OCI-LY1 (cell line): ENCODE results near the gene MEIS1.

ENCODE experiments used
- H2AFZ ChIP-seq: fragments of 200-600 bp; sonication (generic), shearing (Covaris generic); 2 replicates; pipeline ENCODE4 v1.6.0; 2014; ENCODE audit warnings: antibody characterized with exemption, mild to moderate bottlenecking, low read length
- H3F3A ChIP-seq: fragments of 200-600 bp; sonication (generic), shearing (Covaris generic); 2 replicates; pipeline ENCODE4 v1.6.0; 2014; ENCODE audit warnings: mild to moderate bottlenecking, antibody characterized with exemption, low read length, moderate library complexity; ENCODE audit not compliant: insufficient read depth
- H3K27ac ChIP-seq: fragments of 200-600 bp; sonication (generic); 2 replicates; pipeline ENCODE4 v1.5.1; 2014; ENCODE audit warnings: low read length, mixed run types, mild to moderate bottlenecking, low read depth; ENCODE audit not compliant: poor library complexity, severe bottlenecking
- H3K27me3 ChIP-seq: fragments of 200-600 bp; sonication (generic); 2 replicates; pipeline ENCODE4 v1.6.0; 2014; ENCODE audit warnings: antibody characterized with exemption, mild to moderate bottlenecking, low read length, moderate library complexity; ENCODE audit not compliant: insufficient read depth
- H3K36me3 ChIP-seq: fragments of 200-600 bp; sonication (generic); 2 replicates; pipeline ENCODE4 v1.6.1; 2014; ENCODE audit warnings: mild to moderate bottlenecking, antibody characterized with exemption, low read length, moderate library complexity, mixed read lengths; ENCODE audit not compliant: insufficient read depth
- H3K4me1 ChIP-seq: fragments of 200-600 bp; sonication (generic); 2 replicates; pipeline ENCODE4 v1.5.1; 2014; ENCODE audit warnings: mild to moderate bottlenecking, low read length, moderate library complexity; ENCODE audit not compliant: insufficient read depth, severe bottlenecking
- H3K4me2 ChIP-seq: fragments of 200-600 bp; sonication (generic), shearing (Covaris generic); 2 replicates; pipeline ENCODE4 v1.6.1; 2014; ENCODE audit warnings: low read length
- H3K4me3 ChIP-seq: fragments of 200-600 bp; sonication (generic); 2 replicates; pipeline ENCODE4 v1.5.1; 2014; ENCODE audit warnings: low read length, low read depth, mild to moderate bottlenecking, mixed read lengths; ENCODE audit not compliant: poor library complexity, severe bottlenecking
- H3K79me2 ChIP-seq: fragments of 200-600 bp; shearing (Covaris generic); 2 replicates; pipeline ENCODE4 v1.6.1; 2016; ENCODE audit warnings: mixed run types, low read length, mixed read lengths; ENCODE audit not compliant: insufficient read depth
- H3K9ac ChIP-seq: fragments of 200-600 bp; sonication (generic), shearing (Covaris generic); 2 replicates; pipeline ENCODE4 v1.6.1; 2014; ENCODE audit warnings: mild to moderate bottlenecking, low read length, mixed read lengths
- H3K9me2 ChIP-seq: fragments of 200-600 bp; sonication (generic), shearing (Covaris generic); 2 replicates; pipeline ENCODE4 v1.6.1; 2014; ENCODE audit warnings: low read depth, mild to moderate bottlenecking, low read length, mixed read lengths
- H3K9me3 ChIP-seq: fragments of 200-600 bp; shearing (Covaris generic); 2 replicates; pipeline ENCODE4 v1.6.1; 2014; ENCODE audit warnings: low read length, mixed read lengths
- H4K20me1 ChIP-seq: fragments of 200-600 bp; sonication (generic), shearing (Covaris generic); 2 replicates; pipeline ENCODE4 v1.6.0; 2016; ENCODE audit warnings: mild to moderate bottlenecking, low read length; ENCODE audit not compliant: insufficient read depth
- EZH2 ChIP-seq: fragments of 200-600 bp; sonication (generic), shearing (Covaris generic); IDR thresholded peaks from 2 replicates; pipeline ENCODE4 v1.8.0; 2017; ENCODE audit warnings: borderline replicate concordance, mixed run types, mild to moderate bottlenecking, antibody characterized with exemption, low read length, moderate library complexity, mixed read lengths
- TF ChIP-seq, protein P1 (sequence below): fragments of 200-600 bp; sonication (generic), shearing (Covaris generic); IDR thresholded peaks from 2 replicates; pipeline ENCODE4 v1.5.1; 2017; ENCODE audit warnings: mild to moderate bottlenecking, antibody characterized with exemption, low read length, moderate library complexity, mixed read lengths

The MEIS1 gene

DNA sequence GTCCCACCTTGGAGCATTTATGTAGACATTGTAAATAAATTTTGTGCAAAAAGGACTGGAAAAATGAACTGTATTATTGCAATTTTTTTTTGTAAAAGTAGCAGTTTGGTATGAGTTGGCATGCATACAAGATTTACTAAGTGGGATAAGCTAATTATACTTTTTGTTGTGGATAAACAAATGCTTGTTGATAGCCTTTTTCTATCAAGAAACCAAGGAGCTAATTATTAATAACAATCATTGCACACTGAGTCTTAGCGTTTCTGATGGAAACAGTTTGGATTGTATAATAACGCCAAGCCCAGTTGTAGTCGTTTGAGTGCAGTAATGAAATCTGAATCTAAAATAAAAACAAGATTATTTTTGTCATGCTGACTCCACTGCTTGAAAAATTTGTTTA is 137.5 kb downstream of the MEIS1 start:
- peaks cover 76% of the 10 kb centered on the region for H3K4me1 ChIP-seq
- TF ChIP-seq, protein P1, sequence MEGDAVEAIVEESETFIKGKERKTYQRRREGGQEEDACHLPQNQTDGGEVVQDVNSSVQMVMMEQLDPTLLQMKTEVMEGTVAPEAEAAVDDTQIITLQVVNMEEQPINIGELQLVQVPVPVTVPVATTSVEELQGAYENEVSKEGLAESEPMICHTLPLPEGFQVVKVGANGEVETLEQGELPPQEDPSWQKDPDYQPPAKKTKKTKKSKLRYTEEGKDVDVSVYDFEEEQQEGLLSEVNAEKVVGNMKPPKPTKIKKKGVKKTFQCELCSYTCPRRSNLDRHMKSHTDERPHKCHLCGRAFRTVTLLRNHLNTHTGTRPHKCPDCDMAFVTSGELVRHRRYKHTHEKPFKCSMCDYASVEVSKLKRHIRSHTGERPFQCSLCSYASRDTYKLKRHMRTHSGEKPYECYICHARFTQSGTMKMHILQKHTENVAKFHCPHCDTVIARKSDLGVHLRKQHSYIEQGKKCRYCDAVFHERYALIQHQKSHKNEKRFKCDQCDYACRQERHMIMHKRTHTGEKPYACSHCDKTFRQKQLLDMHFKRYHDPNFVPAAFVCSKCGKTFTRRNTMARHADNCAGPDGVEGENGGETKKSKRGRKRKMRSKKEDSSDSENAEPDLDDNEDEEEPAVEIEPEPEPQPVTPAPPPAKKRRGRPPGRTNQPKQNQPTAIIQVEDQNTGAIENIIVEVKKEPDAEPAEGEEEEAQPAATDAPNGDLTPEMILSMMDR, result no peak
- TF ChIP-seq EZH2, result no peak
- H3K79me2 ChIP-seq, result no peaks in the 10 kb centered on the region
- H3F3A ChIP-seq, result no peaks in the 10 kb centered on the region
- no peaks in the 10 kb centered on the region for H3K36me3 ChIP-seq
- no peak overlapping the region for H2AFZ ChIP-seq
- H3K4me2 ChIP-seq, result no peak overlapping the region
- no peaks in the 10 kb centered on the region for H3K27me3 ChIP-seq
- H3K9ac ChIP-seq, result no peak overlapping the region
- H3K27ac ChIP-seq, result peak overlapping the region; percentile 24
- H4K20me1 ChIP-seq, result no peaks in the 10 kb centered on the region
- H3K4me3 ChIP-seq, result no peak overlapping the region
- H3K9me3 ChIP-seq, result no peaks in the 10 kb centered on the region
- H3K9me2 ChIP-seq, result no peaks in the 10 kb centered on the region

DNA sequence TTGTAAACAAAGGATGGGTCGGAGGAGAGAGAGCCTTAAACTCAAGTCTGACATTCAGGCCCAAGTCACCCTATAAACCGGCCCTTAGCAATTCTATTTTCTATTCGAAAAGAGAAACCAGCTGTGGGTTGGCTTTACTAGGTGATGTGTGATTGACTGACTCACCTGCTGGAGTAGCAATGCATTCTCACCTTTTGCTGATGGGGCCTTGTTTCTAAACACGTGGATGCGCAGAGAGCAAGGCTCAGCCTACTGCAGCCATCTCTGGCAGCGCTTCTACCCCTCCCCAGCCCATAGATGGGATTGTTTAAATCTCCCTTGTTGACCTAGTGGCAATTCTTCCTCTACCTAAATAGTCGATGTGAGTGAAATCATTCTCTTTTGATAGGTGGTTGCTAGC is 138.5 kb downstream of the MEIS1 start:
- Histone ChIP-seq H3K4me1 (peaks cover 66% of the 10 kb centered on the region), H3K9me3 (no peaks in the 10 kb centered on the region), H3K79me2 (no peaks in the 10 kb centered on the region), H3K9me2 (no peaks in the 10 kb centered on the region), H3K4me2 (0 out of 2 replicates have a peak overlapping the region, but pooled peaks have one; percentile 56), H3F3A (no peaks in the 10 kb centered on the region), H4K20me1 (no peaks in the 10 kb centered on the region), H3K27ac (peak overlapping the region; percentile 32), H3K9ac (no peak overlapping the region), H2AFZ (no peak overlapping the region), H3K27me3 (no peaks in the 10 kb centered on the region), H3K36me3 (no peaks in the 10 kb centered on the region), H3K4me3 (no peak overlapping the region)
- TF ChIP-seq, protein P1, result no peak
- no peak for TF ChIP-seq EZH2

DNA sequence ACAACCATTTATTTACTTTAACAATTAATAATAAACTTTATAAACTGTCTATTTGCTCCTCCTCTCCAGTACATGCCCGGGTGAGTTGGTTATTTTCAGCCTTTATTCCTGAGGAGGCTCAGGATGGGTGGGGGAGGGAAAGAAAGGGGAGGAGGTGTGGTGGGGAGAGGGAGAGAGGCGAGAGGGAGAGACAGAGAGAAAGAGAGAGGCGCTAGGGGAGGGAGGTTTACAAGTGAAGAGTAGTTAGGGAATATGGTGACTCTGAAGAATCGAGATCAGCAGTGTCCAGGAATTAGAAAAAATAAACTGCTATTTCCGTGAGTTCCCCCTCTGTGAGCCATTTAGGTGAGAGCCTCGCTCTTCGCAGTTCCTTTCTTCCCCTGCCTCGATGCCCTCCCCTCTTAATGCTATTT is 138.9 kb downstream of the MEIS1 start:
- no peaks in the 10 kb centered on the region for H3K9me2 ChIP-seq
- no peaks in the 10 kb centered on the region for H3K36me3 ChIP-seq
- H3K79me2 ChIP-seq, result no peaks in the 10 kb centered on the region
- peak overlapping the region; percentile 56; the same call in 1 of the 2 replicates for H3K4me2 ChIP-seq
- no peaks in the 10 kb centered on the region for H3K9me3 ChIP-seq
- H3K9ac ChIP-seq, result no peak overlapping the region
- no peak overlapping the region for H2AFZ ChIP-seq
- no peak for TF ChIP-seq EZH2
- TF ChIP-seq, protein P1, result no peak
- H3K4me1 ChIP-seq, result peaks cover 61% of the 10 kb centered on the region
- no peaks in the 10 kb centered on the region for H4K20me1 ChIP-seq
- H3K4me3 ChIP-seq, result no peak overlapping the region
- peak overlapping the region; percentile 32 for H3K27ac ChIP-seq
- no peaks in the 10 kb centered on the region for H3F3A ChIP-seq
- no peaks in the 10 kb centered on the region for H3K27me3 ChIP-seq
